Measurements from ENCODE around the gene E2F6. TPM values are rescaled to one million over a fixed set of nuclear protein-coding genes. Genes with fewer than 3 reads are reported as not detected.

Gene E2F6
- total RNA-seq, 2 experiments from 2014 or later, result 9.9 to 10.3 TPM

DNA sequence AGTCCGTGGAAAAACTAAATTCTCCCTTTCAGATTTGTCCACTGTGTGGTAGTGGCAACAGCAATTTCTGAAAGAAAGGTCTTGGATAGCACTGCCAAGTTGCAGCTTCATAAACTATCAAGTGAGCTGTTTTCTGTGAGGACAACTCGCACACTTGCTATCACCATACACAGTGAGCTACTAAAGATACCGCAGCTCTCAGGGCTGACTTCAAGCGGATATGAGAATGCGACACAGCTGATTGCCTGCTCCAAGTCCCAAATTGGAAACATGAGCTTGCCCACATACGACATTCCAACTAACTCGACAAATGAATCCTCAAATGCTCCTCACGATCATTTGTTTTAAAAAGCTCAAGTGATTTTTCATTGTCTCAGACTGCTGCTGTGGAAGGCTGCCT is 46.2 kb downstream of the E2F6 start:
- Mint-ChIP-seq H3K27ac (no peak overlapping the region), H3K4me1 (ENCODE audit: low read depth) (no peaks in the 10 kb centered on the region), H3K4me3 (no peak overlapping the region), H3K9me3 (peaks cover 13% of the 10 kb centered on the region), H3K36me3 (peaks cover 2% of the 10 kb centered on the region), H3K27me3 (no peaks in the 10 kb centered on the region)
- ChIA-PET CTCF (interaction anchor here (0.6 to 0.8 kb wide), 2 partner anchors 287 to 411 kb away, joined by 3 read pairs; a partner anchor contains a TSS), POLR2A (no interaction called here)
- intact Hi-C loops (cut with micrococcal nuclease), result loop anchor here (10.0 kb wide), 1 partner anchor 285 kb away; a partner anchor contains a TSS
- DNase-seq, result no peak

DNA sequence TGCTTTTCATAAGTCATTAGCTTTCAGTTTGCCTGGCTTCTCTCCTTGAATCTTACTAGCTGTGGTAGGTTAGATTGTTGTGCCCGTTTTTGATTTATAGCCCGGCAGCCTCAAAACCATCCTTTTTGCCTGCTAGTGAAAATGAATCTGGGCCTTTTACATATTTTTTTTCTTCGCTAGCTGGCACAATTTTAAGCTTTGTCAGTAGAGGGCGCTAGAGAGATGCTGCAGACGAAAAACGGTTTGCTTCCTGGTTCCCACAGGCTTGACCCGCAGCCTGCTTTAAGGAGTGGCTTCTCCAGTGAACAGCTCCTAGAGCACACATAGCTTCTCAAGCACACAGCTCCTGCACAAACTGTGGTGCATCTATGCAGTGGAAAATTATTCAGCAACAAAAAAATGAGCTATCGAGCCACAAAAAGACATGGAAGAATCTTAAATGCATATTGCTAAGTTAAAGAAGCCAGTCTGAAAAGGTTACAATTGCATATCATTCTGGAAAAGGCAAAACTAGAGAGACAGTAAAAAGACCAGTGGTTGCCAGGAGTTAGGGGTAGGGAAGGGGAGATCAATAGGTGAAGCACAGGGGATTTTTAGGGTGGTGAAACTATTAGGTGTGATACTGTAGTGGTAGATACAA is 47.9 kb downstream of the E2F6 start:
- Mint-ChIP-seq H3K36me3 (peaks cover 2% of the 10 kb centered on the region), H3K4me3 (no peak overlapping the region), H3K4me1 (ENCODE audit: low read depth) (no peaks in the 10 kb centered on the region), H3K27ac (no peak overlapping the region), H3K9me3 (peaks cover 13% of the 10 kb centered on the region), H3K27me3 (peaks cover 4% of the 10 kb centered on the region)
- CTCF ChIA-PET, result interaction anchor here (0.6 to 1.5 kb wide), 16 partner anchors 8 to 285 kb away, joined by 3 to 6 read pairs (median 3); a partner anchor contains a TSS
- intact Hi-C loops (cut with micrococcal nuclease), result loop anchor here (10.0 kb wide), 1 partner anchor 283 kb away; a partner anchor contains a TSS
- DNase-seq, result no peak
- POLR2A ChIA-PET, result no interaction called here

- no peak for DNase-seq
- H3K9me3 Mint-ChIP-seq, result peaks cover 13% of the 10 kb centered on the region
- CTCF ChIA-PET, result interaction anchor here (0.6 to 1.5 kb wide), 4 partner anchors 11 to 167 kb away, joined by 3 to 6 read pairs (median 4); no protein-coding TSS in a partner anchor
These were observed 49.0 kb downstream of the E2F6 start for GRCh38 chr2:11416931-11417330.

DNA sequence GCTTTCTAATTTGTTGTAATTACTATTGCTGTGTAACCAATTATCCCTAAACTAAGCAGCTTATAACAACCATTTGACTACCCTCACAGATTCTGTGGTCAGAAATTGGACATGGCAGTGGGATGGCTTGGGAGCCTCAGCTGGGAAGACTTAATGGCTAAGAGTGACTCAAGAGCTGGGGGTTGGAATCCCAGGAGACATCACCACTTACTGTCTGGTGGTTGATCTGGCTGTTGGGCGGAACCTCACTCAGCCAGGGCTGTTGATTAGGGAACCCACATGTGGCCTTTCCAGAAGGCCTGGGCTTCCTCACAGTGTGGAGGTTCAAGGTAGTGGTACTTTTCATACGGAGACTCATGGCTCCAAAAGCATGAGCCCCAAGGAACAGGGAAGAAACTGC is 49.8 kb downstream of the E2F6 start:
- H3K27me3 Mint-ChIP-seq, result peaks cover 10% of the 10 kb centered on the region
- DNase-seq, result no peak
- H3K4me1 Mint-ChIP-seq (ENCODE audit: low read depth), result no peaks in the 10 kb centered on the region
- H3K36me3 Mint-ChIP-seq, result peaks cover 2% of the 10 kb centered on the region
- intact Hi-C loops (cut with micrococcal nuclease), result loop anchor here (10.0 kb wide), 1 partner anchor 281 kb away; a partner anchor contains a TSS
- peaks cover 13% of the 10 kb centered on the region for H3K9me3 Mint-ChIP-seq
- no peak overlapping the region for H3K4me3 Mint-ChIP-seq
- CTCF ChIA-PET, result no interaction called here
- H3K27ac Mint-ChIP-seq, result no peak overlapping the region
- POLR2A ChIA-PET, result no interaction called here

More at GRCh38 chr2:11416931-11417330, 49.0 kb downstream of the E2F6 start:
- Mint-ChIP-seq H3K36me3 (peaks cover 2% of the 10 kb centered on the region), H3K27ac (no peak overlapping the region), H3K27me3 (peaks cover 10% of the 10 kb centered on the region), H3K4me1 (ENCODE audit: low read depth) (no peaks in the 10 kb centered on the region), H3K4me3 (no peak overlapping the region)
- POLR2A ChIA-PET, result no interaction called here
- intact Hi-C loops (cut with micrococcal nuclease), result loop anchor here (10.0 kb wide), 1 partner anchor 282 kb away; a partner anchor contains a TSS

GRCh38 chr2:11414372-11415124 is 51.4 kb downstream of the E2F6 start:
- intact Hi-C loops (cut with micrococcal nuclease), result loop anchor here (10.0 kb wide), 1 partner anchor 280 kb away; a partner anchor contains a TSS
- Mint-ChIP-seq H3K27me3 (peaks cover 10% of the 10 kb centered on the region), H3K4me1 (ENCODE audit: low read depth) (no peaks in the 10 kb centered on the region), H3K36me3 (peaks cover 2% of the 10 kb centered on the region), H3K4me3 (no peak overlapping the region), H3K9me3 (peaks cover 13% of the 10 kb centered on the region), H3K27ac (no peak overlapping the region)
- DNase-seq, result no peak
- ChIA-PET POLR2A (no interaction called here), CTCF (no interaction called here)

- Mint-ChIP-seq H3K9me3 (peaks cover 5% of the 10 kb centered on the region), H3K36me3 (no peaks in the 10 kb centered on the region), H3K4me1 (ENCODE audit: low read depth) (no peaks in the 10 kb centered on the region), H3K4me3 (no peak overlapping the region), H3K27me3 (peaks cover 10% of the 10 kb centered on the region), H3K27ac (no peak overlapping the region)
- intact Hi-C loops (cut with micrococcal nuclease), result loop anchor here (10.0 kb wide), 1 partner anchor 278 kb away; a partner anchor contains a TSS
- ChIA-PET CTCF (interaction anchor here (4.1 kb wide), 1 partner anchor 280 kb away, joined by 26 read pairs; a partner anchor contains a TSS), POLR2A (no interaction called here)
- no peak for DNase-seq
These were observed 53.5 kb downstream of the E2F6 start for GRCh38 chr2:11412449-11412810.

DNA sequence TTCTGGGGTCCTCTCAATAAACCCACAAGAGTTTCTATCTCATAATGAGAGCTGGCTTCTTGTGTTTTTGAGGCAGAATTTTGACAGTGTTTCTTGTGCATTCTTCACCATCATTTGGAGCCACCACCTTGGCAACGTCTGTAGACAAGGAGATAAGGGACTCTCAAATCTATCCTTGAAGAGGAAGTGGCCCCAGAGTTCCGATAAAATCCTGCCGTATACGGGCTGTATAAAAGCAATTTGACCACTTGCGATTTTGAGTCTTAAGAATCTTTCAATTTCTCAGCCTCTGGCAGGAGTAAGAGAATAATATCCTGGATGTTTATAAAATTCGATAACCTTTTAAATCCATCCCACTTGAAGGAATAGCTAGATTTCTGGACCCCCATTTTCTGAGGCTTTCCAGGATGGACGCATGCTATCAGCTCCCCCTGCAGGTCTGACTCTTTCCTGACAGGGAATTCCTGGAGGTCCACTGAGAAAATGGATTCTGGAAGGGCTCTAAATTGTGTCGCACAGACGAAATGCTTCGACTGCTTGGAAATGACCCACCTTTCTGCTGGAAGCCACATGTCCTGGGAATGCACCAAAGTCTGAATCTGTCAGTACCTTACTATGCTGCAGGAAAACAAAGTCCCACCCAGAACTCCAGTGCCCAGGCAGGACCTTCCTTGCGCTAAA is 54.1 kb downstream of the E2F6 start:
- H3K4me3 Mint-ChIP-seq, result no peak overlapping the region
- no peak overlapping the region for H3K27ac Mint-ChIP-seq
- ChIA-PET CTCF (interaction anchor here (1.1 to 4.1 kb wide), 2 partner anchors 67 to 279 kb away, joined by 3 to 26 read pairs; partner anchors contain the start of gene ROCK2), POLR2A (no interaction called here)
- H3K36me3 Mint-ChIP-seq, result no peaks in the 10 kb centered on the region
- peaks cover 2% of the 10 kb centered on the region for H3K9me3 Mint-ChIP-seq
- intact Hi-C loops (cut with micrococcal nuclease), result loop anchor here (10.0 kb wide), 1 partner anchor 277 kb away; a partner anchor contains a TSS
- no peak for DNase-seq
- H3K27me3 Mint-ChIP-seq, result peaks cover 10% of the 10 kb centered on the region
- no peaks in the 10 kb centered on the region for H3K4me1 Mint-ChIP-seq (ENCODE audit: low read depth)

DNA sequence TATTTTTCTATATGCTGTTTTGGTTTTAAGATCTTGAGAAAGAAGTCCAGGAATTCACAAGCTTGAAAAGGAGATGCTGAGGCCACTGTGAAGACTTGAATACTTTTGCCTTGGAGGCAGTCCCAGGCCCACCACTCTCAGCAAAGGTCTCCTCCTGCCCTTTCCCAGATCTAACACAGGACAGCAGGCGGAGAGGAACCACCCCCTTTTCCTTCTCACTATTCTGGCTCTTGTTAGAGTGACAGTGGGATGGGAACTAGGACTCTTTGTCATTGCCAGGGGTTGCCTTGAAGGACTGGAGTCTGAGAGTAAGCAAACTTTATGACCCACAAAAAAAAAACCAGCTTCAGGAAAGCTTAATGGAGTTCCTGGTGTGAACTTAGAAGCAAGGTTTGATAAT is 54.7 kb downstream of the E2F6 start:
- Mint-ChIP-seq H3K27me3 (peaks cover 10% of the 10 kb centered on the region), H3K4me1 (ENCODE audit: low read depth) (no peaks in the 10 kb centered on the region), H3K36me3 (no peaks in the 10 kb centered on the region), H3K9me3 (peaks cover under 1% of the 10 kb centered on the region), H3K4me3 (no peak overlapping the region), H3K27ac (no peak overlapping the region)
- no peak for DNase-seq
- intact Hi-C loops (cut with micrococcal nuclease), result loop anchor here (10.0 kb wide), 1 partner anchor 276 kb away; a partner anchor contains a TSS
- ChIA-PET POLR2A (no interaction called here), CTCF (interaction anchor here (0.6 to 4.1 kb wide), 4 partner anchors 36 to 279 kb away, joined by 3 to 26 read pairs (median 4); partner anchors contain the start of gene ROCK2)

GRCh38 chr2:11410101-11410500 is 55.9 kb downstream of the E2F6 start:
- CTCF ChIA-PET, result interaction anchor here (0.8 to 4.1 kb wide), 3 partner anchors 8 to 277 kb away, joined by 3 to 26 read pairs (median 4); a partner anchor contains a TSS

DNA sequence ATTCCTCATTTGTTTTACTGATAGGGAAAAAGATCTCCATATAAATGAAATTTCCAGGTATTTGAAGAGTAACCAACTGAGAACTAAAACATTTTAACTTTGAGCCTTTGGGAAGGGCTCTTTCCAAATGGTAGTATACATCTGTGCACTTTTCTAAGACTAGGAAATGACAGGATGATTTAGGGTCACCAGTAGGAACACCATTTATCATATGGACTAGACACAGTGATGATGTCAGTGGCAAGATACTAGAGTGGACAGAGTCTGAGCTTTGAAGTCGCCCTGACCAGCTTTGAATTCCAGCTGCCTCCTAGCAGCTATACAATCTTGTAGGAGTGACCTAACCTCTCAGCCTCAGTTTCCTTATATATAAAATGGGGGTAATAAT is 56.4 kb downstream of the E2F6 start:
- CTCF ChIA-PET, result interaction anchor here (0.8 kb wide), 1 partner anchor 8 kb away, joined by 3 read pairs; no protein-coding TSS in a partner anchor

More at GRCh38 chr2:11410101-11410500, 55.9 kb downstream of the E2F6 start:
- DNase-seq, result no peak
- intact Hi-C loops (cut with micrococcal nuclease), result loop anchor here (10.0 kb wide), 1 partner anchor 275 kb away; a partner anchor contains a TSS
- Mint-ChIP-seq H3K4me1 (ENCODE audit: low read depth) (no peaks in the 10 kb centered on the region), H3K27ac (no peak overlapping the region), H3K4me3 (no peak overlapping the region), H3K9me3 (no peaks in the 10 kb centered on the region), H3K27me3 (peaks cover 10% of the 10 kb centered on the region), H3K36me3 (no peaks in the 10 kb centered on the region)
- POLR2A ChIA-PET, result no interaction called here

DNA sequence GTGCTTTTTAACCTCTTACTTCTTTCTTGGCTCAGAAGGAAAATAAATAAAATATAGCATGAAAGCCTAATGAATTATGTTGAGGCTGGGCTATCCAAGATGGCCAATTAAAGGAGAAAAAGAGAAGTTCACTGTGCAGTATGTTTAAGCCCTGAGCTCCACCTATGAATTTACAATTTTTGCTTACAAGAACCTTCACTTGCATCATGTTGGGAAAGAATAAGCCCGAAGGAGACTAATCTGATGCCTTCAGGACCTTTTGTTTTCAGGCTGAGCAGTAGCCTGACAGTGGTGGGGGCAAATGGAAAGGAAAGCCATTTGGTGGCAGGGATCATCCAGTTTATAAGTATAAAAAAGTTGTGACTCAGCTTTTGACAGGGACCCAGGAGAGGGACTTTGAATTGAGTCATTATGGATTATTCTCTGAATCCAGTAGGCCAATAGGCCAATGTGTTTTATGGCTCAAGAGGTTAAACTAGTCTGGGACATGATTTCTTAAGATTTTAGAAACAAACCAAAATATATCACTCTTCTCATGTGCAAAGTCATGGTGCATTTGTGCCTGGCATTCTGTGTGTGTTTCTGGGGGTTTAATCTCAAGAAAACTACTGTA is 56.9 kb downstream of the E2F6 start:
- intact Hi-C loops (cut with micrococcal nuclease), result no loop called here
- no peaks in the 10 kb centered on the region for H3K36me3 Mint-ChIP-seq
- DNase-seq, result no peak
- H3K27ac Mint-ChIP-seq, result no peak overlapping the region
- H3K9me3 Mint-ChIP-seq, result no peaks in the 10 kb centered on the region
- ChIA-PET POLR2A (no interaction called here), CTCF (interaction anchor here (0.8 kb wide), 1 partner anchor 9 kb away, joined by 3 read pairs; no protein-coding TSS in a partner anchor)
- no peak overlapping the region for H3K4me3 Mint-ChIP-seq
- peaks cover 9% of the 10 kb centered on the region for H3K27me3 Mint-ChIP-seq
- no peaks in the 10 kb centered on the region for H3K4me1 Mint-ChIP-seq (ENCODE audit: low read depth)

More for the DNA sequence above, 56.4 kb downstream of the E2F6 start:
- no peaks in the 10 kb centered on the region for H3K36me3 Mint-ChIP-seq
- no peaks in the 10 kb centered on the region for H3K9me3 Mint-ChIP-seq
- DNase-seq, result no peak
- H3K27ac Mint-ChIP-seq, result no peak overlapping the region
- H3K4me3 Mint-ChIP-seq, result no peak overlapping the region
- H3K27me3 Mint-ChIP-seq, result peaks cover 10% of the 10 kb centered on the region
- POLR2A ChIA-PET, result no interaction called here
- intact Hi-C loops (cut with micrococcal nuclease), result no loop called here
- no peaks in the 10 kb centered on the region for H3K4me1 Mint-ChIP-seq (ENCODE audit: low read depth)
